LNCAP (cell line): ENCODE measurements around the gene SLC22A23.

Experiments
- CTCF ChIP-seq: fragments of 450-650 bp; IDR thresholded peaks from 2 replicates; pipeline ENCODE4 v1.5.1; 2017; ENCODE audit warnings: mild to moderate bottlenecking

Gene SLC22A23

GRCh38 chr6:3321875-3322274 is 135.0 kb downstream of the SLC22A23 start:
- TF ChIP-seq CTCF: no peak

- TF ChIP-seq CTCF: no peak
Measured at GRCh38 chr6:3321042-3321441, 135.8 kb downstream of the SLC22A23 start.

GRCh38 chr6:3320238-3320811 is 136.5 kb downstream of the SLC22A23 start:
- no peak for TF ChIP-seq CTCF

GRCh38 chr6:3319610-3320200 is 137.1 kb downstream of the SLC22A23 start:
- TF ChIP-seq CTCF: no peak

GRCh38 chr6:3318821-3319540 is 137.9 kb downstream of the SLC22A23 start:
- no peak for TF ChIP-seq CTCF

GRCh38 chr6:3318226-3318625 is 138.6 kb downstream of the SLC22A23 start:
- no peak for TF ChIP-seq CTCF

GRCh38 chr6:3317741-3318211 is 139.1 kb downstream of the SLC22A23 start:
- TF ChIP-seq CTCF: no peak
